ENCODE measurements around the gene RAB3D.

DNA sequence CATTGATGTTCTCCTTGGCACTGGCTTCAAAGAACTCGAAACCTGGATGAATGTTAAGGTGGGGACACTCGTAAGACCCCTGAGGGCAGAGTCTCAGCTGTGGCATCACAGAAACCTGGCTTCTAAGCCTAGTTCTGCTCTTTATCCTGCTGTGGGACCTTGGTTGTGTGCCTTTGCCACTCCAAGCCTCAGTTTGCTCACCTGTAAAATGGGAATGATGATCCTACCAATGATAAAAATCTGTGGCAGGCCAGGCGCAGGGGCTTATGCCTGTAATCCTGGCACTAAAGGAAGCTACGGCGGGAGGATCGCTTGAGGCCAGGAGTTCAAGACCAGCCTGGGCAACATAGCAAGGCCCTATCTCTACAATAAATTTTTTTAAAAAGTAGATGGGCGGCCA, 13.9 kb downstream of the RAB3D start:
- TF ChIP-seq POLR2AphosphoS5 (IDR thresholded peaks at IDR 0.05; ENCODE audit: insufficient read depth in 1 of 2, low read depth in 1 of 2) (no peak), POLR2A (IDR thresholded peaks at IDR 0.05) (no peak)
- TF ChIP-seq, protein P1, sequence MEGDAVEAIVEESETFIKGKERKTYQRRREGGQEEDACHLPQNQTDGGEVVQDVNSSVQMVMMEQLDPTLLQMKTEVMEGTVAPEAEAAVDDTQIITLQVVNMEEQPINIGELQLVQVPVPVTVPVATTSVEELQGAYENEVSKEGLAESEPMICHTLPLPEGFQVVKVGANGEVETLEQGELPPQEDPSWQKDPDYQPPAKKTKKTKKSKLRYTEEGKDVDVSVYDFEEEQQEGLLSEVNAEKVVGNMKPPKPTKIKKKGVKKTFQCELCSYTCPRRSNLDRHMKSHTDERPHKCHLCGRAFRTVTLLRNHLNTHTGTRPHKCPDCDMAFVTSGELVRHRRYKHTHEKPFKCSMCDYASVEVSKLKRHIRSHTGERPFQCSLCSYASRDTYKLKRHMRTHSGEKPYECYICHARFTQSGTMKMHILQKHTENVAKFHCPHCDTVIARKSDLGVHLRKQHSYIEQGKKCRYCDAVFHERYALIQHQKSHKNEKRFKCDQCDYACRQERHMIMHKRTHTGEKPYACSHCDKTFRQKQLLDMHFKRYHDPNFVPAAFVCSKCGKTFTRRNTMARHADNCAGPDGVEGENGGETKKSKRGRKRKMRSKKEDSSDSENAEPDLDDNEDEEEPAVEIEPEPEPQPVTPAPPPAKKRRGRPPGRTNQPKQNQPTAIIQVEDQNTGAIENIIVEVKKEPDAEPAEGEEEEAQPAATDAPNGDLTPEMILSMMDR (IDR thresholded peaks at IDR 0.05) = no peak

Data from vagina (tissue), 2 donors.